Measurements from ENCODE around the gene BFSP1.

BFSP1 gene

GRCh38 chr20:17498641-17499040 lies 32.5 kb downstream of the BFSP1 start:
- no peak overlapping the region for H3K4me3 ChIP-seq (ENCODE audit: control insufficient read depth, low read depth, low read length)
- no peak for DNase-seq (ENCODE audit: low read depth)
- TF ChIP-seq CTCF (IDR thresholded peaks at IDR 0.05; ENCODE audit: control insufficient read depth, insufficient read depth, low read depth, low read length, missing control alignments) = no peak

- no peak for TF ChIP-seq CTCF (IDR thresholded peaks at IDR 0.05; ENCODE audit: control insufficient read depth, insufficient read depth, low read depth, low read length, missing control alignments)
- no peak overlapping the region for H3K4me3 ChIP-seq (ENCODE audit: control insufficient read depth, low read depth, low read length)
- no peak for DNase-seq (ENCODE audit: low read depth)
Measured at GRCh38 chr20:17497821-17498580, 33.2 kb downstream of the BFSP1 start.

GRCh38 chr20:17495826-17496225 lies 35.4 kb downstream of the BFSP1 start:
- DNase-seq (ENCODE audit: low read depth) = no peak
- TF ChIP-seq CTCF (IDR thresholded peaks at IDR 0.05; ENCODE audit: control insufficient read depth, insufficient read depth, low read depth, low read length, missing control alignments) = no peak
- H3K4me3 ChIP-seq (ENCODE audit: control insufficient read depth, low read depth, low read length) = no peak overlapping the region

GRCh38 chr20:17494201-17494600 lies 37.0 kb downstream of the BFSP1 start:
- TF ChIP-seq CTCF (IDR thresholded peaks at IDR 0.05; ENCODE audit: control insufficient read depth, insufficient read depth, low read depth, low read length, missing control alignments) = no peak
- no peak for DNase-seq (ENCODE audit: low read depth)
- no peak overlapping the region for H3K4me3 ChIP-seq (ENCODE audit: control insufficient read depth, low read depth, low read length)

- TF ChIP-seq CTCF (IDR thresholded peaks at IDR 0.05; ENCODE audit: control insufficient read depth, insufficient read depth, low read depth, low read length, missing control alignments) = no peak
- no peak for DNase-seq (ENCODE audit: low read depth)
- H3K4me3 ChIP-seq (ENCODE audit: control insufficient read depth, low read depth, low read length) = no peak overlapping the region
Measured at GRCh38 chr20:17493173-17493572, 38.0 kb downstream of the BFSP1 start.

GRCh38 chr20:17491488-17491887 lies 39.7 kb downstream of the BFSP1 start:
- no peak overlapping the region for H3K4me3 ChIP-seq (ENCODE audit: control insufficient read depth, low read depth, low read length)
- no peak for TF ChIP-seq CTCF (IDR thresholded peaks at IDR 0.05; ENCODE audit: control insufficient read depth, insufficient read depth, low read depth, low read length, missing control alignments)
- no peak for DNase-seq (ENCODE audit: low read depth)

Measured in AG09309 (cell line).